Uterus (tissue), 2 donors: ENCODE results near the gene ANKRD23.

Source experiments
- POLR2A ChIP-seq, 2 donors: fragments of 450-650 bp; IDR thresholded peaks; one replicate each; pipeline ENCODE4 v1.6.1; 2016; ENCODE audit warnings: antibody characterized with exemption in 2 of 2, mild to moderate bottlenecking in 1 of 2, moderate library complexity in 1 of 2
- TF ChIP-seq, protein P1 (sequence below), 4 experiments: fragments of 200-600 bp in 2 of 4; fragments of 450-650 bp in 2 of 4; sonication (generic) in 2 of 4; IDR thresholded peaks; one replicate each; pipeline ENCODE4 v1.5.1; 2016 to 2019; ENCODE audit warnings: antibody characterized with exemption in 4 of 4, mild to moderate bottlenecking in 2 of 4, moderate library complexity in 1 of 4

- TF ChIP-seq, protein P1, sequence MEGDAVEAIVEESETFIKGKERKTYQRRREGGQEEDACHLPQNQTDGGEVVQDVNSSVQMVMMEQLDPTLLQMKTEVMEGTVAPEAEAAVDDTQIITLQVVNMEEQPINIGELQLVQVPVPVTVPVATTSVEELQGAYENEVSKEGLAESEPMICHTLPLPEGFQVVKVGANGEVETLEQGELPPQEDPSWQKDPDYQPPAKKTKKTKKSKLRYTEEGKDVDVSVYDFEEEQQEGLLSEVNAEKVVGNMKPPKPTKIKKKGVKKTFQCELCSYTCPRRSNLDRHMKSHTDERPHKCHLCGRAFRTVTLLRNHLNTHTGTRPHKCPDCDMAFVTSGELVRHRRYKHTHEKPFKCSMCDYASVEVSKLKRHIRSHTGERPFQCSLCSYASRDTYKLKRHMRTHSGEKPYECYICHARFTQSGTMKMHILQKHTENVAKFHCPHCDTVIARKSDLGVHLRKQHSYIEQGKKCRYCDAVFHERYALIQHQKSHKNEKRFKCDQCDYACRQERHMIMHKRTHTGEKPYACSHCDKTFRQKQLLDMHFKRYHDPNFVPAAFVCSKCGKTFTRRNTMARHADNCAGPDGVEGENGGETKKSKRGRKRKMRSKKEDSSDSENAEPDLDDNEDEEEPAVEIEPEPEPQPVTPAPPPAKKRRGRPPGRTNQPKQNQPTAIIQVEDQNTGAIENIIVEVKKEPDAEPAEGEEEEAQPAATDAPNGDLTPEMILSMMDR (IDR thresholded peaks at IDR 0.05), result no peak
- no peak for TF ChIP-seq POLR2A (IDR thresholded peaks at IDR 0.05)
These were observed 39.1 kb upstream of the ANKRD23 start for GRCh38 chr2:96882906-96883305.
